Measurements from ENCODE around the gene NAAA.

The NAAA gene

GRCh38 chr4:75907966-75908365 lies 32.8 kb downstream of the NAAA start:
- TF ChIP-seq CTCF (IDR thresholded peaks at IDR 0.05; ENCODE audit: borderline replicate concordance, control extremely low read depth, extremely low read depth, insufficient read depth, missing control alignments) = no peak
- in situ Hi-C loops (cut with MboI; ENCODE audit: low sequenced_read_pairs, unreplicated experiment) = loop anchor here (10.0 kb wide), 1 partner anchor 157 kb away; no protein-coding TSS in a partner anchor
- no peak for DNase-seq (ENCODE audit: low spot score)

- in situ Hi-C loops (cut with MboI; ENCODE audit: low sequenced_read_pairs, unreplicated experiment) = loop anchor here (10.0 kb wide), 1 partner anchor 161 kb away; no protein-coding TSS in a partner anchor
- no peak for DNase-seq (ENCODE audit: low spot score)
- no peak for TF ChIP-seq CTCF (IDR thresholded peaks at IDR 0.05; ENCODE audit: borderline replicate concordance, control extremely low read depth, extremely low read depth, insufficient read depth, missing control alignments)
These were observed 36.7 kb downstream of the NAAA start for GRCh38 chr4:75904076-75904475.

- in situ Hi-C loops (cut with MboI; ENCODE audit: low sequenced_read_pairs, unreplicated experiment) = loop anchor here (10.0 kb wide), 1 partner anchor 162 kb away; no protein-coding TSS in a partner anchor
- no peak for DNase-seq (ENCODE audit: low spot score)
- TF ChIP-seq CTCF (IDR thresholded peaks at IDR 0.05; ENCODE audit: borderline replicate concordance, control extremely low read depth, extremely low read depth, insufficient read depth, missing control alignments) = no peak
These were observed 38.5 kb downstream of the NAAA start, which contains the start of gene PPEF2 for GRCh38 chr4:75902352-75902751. PPEF2 (minus strand) TSS chr4:75902452; CDS start chr4:75896325, 6,127 bp downstream.

GRCh38 chr4:75898536-75898935 lies 42.3 kb downstream of the NAAA start:
- in situ Hi-C loops (cut with MboI; ENCODE audit: low sequenced_read_pairs, unreplicated experiment) = no loop called here
- no peak for DNase-seq (ENCODE audit: low spot score)
- TF ChIP-seq CTCF (IDR thresholded peaks at IDR 0.05; ENCODE audit: borderline replicate concordance, control extremely low read depth, extremely low read depth, insufficient read depth, missing control alignments) = no peak

GRCh38 chr4:75895744-75896314 lies 45.0 kb downstream of the NAAA start:
- DNase-seq (ENCODE audit: low spot score) = peak; percentile 58
- in situ Hi-C loops (cut with MboI; ENCODE audit: low sequenced_read_pairs, unreplicated experiment) = no loop called here
- peak; percentile 32 for TF ChIP-seq CTCF (IDR thresholded peaks at IDR 0.05; ENCODE audit: borderline replicate concordance, control extremely low read depth, extremely low read depth, insufficient read depth, missing control alignments)

GRCh38 chr4:75892508-75892907 lies 48.3 kb downstream of the NAAA start:
- no peak for DNase-seq (ENCODE audit: low spot score)
- TF ChIP-seq CTCF (IDR thresholded peaks at IDR 0.05; ENCODE audit: borderline replicate concordance, control extremely low read depth, extremely low read depth, insufficient read depth, missing control alignments) = no peak
- in situ Hi-C loops (cut with MboI; ENCODE audit: low sequenced_read_pairs, unreplicated experiment) = no loop called here
